HCEC 1CT (cell line): ENCODE measurements around the gene EHD4.

Experiments
- DNase-seq: peaks from one replicate; pipeline ENCODE4 v3.0.0-alpha.2; 2017

EHD4 gene

DNA sequence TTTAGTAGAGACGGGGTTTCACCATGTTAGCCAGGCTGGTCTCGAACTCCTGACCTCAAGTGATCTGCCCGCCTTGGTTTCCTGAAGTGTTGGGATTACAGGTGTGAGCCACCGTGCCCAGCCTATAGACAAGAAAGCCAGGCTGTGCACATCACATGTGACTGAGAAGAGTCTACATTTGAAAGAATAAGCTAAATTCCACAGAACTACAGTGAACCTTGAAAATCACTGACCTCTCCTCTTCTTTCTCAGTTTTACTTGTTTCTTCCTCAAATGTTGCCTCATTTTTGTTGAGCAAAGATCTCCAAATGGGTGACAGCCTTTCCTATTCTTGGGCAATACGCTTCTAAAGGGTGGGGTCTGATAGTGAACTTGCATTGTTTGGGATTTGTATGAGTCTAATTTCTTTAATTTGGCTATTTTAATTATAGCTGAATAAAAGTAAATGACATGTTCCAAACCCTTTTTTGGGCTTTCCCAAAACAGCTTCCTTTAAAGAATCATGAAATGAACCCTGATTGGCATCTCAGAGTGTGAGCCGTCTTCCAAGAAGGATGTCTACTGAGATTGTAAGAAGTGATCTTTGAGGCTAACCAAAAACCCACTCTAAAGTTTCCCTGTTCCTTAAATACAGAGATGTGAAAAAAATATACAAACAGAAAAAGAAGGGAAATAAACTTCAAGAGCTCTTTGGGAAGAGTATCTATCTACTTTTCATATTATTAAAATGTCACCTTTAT lies 56.9 kb downstream of the EHD4 start:
- no peak for DNase-seq

DNA sequence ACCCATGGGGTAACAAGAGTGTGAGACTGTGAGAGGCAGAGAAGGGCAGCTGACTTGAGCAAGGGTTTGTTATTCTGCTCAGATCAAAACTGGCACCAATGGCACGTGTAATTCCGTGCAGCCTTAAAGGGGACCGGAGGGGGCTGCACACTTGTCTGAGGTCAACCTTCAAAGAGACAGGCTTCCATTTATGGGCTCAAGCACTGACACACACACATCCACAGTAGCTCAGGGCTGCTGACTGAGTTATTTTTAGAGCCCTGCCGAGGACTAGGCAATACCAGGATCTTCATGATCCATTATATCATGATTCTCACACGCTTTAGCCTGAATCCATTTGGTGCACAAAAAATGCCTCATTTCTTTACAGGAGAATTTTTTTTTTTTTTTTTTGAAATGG lies 57.9 kb downstream of the EHD4 start:
- DNase-seq, result no peak

DNA sequence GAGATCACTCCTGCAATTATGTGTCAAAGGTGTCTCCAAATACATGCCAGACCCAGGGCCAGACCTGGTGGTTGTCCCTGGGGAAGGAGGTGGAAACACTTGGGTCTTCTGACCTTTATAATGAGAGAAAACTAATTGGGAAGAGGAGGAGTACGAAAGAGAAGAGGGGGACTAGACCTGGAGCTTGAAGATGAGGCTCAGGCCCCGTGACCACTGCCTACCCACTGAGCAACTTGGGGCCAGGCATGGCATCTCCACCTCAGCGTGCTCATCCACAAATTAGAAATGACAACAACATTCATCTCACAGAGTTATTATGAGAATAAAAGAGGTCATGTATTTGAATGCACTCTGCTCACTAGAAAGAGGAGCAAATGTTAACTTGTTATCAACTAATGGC lies 59.1 kb downstream of the EHD4 start:
- no peak for DNase-seq

DNA sequence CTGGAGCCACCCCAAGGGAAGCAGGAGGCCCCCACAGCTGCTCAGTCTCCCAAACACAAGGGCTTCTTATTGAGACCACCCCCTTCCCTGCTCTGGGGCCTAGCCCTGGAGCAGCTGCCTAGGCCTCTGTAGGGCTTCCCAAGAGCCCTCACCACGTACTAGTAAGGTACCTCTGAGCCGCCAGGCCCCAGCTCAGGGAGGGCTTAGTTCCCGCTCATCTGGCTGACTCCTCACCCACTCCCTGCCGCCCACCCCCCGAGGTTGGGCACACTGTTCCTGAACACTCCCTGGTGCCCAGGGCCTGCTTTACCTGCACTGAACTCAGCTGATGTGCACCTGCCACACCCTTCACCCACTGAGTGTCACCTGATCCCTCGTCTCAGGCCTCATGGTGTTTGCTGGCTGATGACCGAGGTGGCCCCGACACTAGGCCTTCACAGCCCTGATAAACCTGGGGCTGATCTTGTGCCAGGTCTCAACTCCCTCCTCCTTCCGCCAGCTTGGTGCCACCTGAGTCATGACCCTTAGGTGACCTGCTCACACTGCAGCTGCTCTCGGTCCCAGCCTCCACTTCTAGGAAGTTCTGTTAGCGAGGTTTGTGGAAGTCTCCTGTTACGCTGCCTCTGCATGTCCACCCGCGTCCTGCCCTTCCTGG lies 60.5 kb downstream of the EHD4 start:
- DNase-seq, result no peak

DNA sequence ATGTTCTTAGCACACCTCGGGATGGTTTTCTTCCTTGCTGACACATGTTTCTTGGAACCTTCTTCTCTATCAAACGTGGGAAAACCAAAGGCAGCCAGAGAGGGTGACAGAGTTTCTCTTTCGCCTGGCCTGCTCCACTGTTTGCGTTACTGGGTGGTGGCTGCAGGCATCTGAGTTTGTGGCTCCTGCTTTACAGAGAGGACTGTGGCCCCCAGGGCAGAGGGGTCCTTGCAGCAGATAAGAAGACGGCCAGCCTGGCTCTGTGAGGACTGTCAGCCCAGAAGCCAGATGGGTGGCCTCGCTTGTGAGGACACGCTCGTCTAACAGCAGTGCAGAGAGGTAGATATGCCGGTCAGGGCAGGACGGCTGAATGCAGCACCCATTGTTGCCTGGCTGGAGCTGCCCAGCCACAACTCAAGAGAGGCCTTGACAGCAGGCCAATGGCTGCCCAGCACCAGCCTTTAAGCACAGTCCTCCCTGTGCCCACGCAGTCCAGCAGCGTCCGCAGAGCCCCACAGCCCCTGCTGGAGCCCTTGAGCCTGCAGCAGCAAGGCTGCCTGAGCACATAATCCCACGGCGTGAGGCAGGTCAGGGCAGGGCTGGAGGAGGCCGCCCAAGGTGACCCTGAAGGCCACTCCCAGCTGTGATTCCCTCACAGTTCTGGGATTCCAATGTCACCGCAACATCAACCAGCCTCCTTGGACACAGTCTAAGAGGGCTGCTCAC lies 63.5 kb downstream of the EHD4 start:
- DNase-seq, result no peak

DNA sequence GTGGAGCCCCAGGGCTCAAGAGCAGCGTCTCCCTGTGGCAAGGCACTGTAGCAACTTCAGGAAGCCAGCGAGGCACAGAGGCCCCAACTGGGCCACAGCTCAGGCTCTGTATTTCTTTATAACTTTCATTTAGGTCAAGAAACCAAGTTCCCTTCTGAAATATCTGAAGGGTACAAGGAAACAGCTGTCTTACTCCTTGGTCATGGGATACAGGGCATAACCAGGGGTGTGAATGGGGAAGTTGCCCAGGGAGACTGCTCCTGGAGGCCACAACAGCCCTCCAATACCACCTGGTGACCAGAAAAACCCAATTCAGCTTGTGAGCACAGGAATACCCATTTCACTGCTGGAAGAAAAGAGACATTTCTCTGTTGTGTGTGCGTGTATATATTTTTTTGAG lies 65.2 kb downstream of the EHD4 start:
- no peak for DNase-seq

DNA sequence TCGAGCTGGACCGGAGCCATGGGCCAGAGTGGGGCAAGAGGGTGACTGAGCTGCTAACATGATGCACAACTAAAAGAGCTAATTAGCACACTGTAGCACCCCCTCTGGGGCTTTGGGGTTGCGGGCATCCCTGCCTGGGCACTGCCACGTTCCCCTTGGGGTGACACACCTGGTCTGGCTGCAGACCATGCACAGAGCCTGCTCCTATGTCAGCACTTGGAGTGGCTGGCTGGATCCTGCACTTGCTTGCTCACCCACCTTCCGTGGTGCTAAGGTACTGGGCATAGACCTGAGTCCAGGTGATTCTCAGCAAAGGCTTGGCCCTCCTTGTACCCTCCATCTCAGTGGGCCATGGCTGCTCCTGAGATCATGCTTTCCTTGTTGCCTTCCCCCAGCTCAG lies 65.7 kb downstream of the EHD4 start:
- no peak for DNase-seq

DNA sequence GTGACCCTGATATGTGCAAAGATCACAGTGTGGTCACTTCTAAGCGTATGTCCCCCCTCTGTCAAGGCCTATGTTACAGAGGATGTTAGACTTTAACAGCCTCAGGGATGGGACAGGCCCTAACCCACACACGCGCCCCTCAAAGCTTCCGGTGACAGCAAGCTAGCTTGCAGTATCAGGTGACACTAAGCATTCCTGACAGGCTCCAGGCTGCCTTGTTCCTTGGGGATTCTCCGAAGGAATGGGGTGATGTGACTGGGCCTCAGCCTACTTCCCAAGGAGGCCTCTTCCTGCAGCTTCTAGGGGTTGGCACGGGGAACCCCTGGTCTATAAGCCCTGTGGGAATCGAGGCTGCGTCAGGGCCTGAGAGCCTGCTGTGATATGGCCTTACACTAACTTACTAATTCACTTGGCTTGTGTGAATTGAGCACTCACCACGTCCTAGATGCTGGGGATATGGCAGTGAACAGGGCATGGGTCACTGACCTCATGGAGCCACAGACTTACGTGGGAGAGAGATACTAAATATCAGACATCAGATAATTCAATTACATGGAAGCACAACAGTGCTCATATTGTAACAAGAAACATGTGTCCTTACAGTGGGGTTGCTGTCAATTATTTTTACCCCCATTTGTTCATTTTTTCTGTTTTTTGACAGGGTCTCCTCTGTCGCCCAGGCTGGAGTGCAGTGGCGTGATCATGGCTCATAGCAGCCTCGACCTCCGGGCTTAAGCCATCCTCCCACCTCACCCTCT lies 67.1 kb downstream of the EHD4 start:
- DNase-seq, result no peak

DNA sequence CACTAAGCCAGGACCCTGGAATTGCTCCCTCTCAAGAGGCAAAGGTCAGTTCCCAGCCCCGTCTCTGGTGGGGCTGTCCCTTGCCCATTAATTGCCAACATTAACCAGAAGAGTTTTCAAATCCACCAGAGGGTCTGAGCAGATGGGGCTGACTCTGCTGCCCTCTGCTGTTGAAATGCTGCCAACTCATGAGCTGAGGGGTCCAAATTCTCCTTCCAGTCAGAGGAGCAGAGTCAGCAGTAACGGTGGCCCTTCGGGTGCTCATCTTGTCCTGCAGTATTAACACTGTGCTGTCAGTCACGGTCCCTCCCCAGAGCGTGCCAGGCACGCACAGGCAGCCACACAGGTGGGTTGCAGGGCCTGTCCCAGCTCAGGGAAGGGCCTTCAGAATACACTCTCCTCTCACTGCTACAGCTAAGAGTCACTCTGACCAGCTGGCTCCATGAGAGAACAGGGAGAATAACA lies 67.8 kb downstream of the EHD4 start:
- peak; percentile 39 for DNase-seq

DNA sequence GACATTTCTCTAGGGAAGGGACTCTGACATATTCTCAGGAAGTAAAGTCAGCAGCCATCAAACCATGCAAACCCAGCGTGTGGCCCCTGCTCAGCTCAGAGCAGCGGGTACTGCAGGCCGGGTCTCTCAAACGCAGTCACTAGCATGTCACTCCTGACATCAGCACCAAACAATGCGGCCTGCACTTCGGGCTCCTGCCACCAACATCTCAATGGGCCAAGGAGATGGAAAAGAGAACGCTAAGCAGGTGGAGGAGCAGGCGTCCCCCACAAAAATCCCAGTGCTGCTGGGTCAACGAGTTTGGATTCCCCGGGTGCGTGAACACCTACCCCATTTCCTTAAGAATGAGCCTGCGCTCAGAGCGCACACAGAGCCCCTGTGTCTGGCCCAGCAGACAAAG lies 68.6 kb downstream of the EHD4 start:
- no peak for DNase-seq

DNA sequence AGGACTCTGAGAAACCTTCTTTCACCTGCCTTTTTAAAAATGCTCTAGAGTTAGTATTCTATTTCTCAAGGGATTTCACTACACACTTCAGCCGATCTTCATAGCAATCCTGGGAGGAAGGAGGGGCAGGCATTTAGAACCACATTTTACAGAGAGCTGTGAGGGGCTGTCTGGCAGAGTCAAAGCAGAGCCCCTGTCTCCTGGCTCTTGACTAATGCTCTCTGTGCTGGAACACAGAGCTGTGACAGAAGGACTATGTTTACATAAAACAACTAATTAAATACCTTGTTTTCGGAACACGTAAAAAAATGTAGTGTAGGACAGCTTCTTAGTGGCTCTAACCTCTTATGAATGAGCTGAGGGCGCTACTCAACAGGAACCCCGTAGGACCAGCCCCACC lies 70.9 kb downstream of the EHD4 start:
- no peak for DNase-seq

DNA sequence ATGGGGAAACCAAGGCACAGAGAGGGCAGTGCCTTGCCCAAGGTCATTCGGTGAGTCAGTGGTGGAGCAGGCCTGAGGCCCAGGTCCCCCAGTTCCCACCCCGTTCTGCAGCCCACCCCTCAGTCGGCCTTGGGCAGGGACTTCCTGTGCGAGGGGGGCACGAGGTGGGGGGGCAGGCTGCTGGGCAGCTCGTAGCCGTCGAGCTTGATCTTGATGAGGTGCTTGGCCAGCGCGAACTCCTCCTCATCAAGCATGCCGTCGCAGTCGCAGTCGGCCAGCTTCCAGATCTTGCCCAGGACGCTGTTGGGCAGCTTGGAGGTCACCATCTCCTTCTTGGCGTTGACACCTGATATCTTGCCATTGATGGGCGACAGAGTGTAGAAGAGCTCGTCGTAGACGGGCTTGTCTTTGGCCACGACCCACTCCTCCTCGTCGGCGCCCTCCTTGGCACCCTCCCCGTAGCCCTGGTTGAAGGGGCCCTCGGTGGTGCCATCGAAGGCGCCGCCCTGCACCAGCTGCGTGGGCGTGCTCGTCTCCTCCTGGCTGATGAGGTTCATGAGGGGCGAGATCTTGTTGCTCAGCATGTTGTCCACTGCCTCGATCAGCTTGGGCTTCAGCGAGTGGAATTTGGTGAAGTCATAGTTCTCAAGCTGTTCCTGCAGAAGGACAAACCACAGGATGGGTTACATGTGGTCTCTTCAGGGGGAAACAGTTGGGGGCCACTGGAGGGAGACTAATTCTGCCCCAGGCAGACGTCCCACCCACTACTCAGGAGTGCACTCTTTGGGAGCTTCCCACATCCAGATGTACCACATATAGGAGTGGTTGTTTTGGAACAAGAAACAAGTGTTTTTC lies 71.6 kb downstream of the EHD4 start:
- DNase-seq, result no peak

DNA sequence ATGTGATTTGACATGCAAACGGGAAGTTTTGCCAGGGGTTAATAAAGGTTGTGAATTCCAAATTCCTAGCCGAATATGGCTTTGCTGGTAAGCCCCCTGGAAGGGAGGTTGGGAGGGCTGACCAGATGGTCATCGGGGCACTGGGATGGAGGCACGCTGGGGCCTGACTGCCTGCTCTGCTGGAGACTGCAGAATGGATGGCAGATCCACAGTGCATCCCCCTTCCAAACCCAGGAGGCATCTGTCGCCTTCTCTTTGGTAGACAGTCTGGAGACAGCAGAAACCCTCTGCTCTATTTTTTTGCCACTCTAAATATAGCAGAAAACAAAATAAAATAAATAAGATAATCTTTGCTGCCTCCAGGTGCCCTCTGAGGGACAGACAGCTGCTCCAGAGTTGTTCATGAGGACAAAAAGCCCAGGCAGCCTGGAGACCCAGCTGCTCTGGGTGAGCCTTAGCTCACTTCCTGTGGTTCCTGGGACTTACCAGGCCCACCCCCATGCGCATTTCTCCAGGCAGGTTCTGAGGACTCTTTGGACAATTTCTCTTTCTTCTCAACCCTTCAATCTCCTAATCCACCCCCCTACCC lies 72.4 kb downstream of the EHD4 start:
- no peak for DNase-seq

DNA sequence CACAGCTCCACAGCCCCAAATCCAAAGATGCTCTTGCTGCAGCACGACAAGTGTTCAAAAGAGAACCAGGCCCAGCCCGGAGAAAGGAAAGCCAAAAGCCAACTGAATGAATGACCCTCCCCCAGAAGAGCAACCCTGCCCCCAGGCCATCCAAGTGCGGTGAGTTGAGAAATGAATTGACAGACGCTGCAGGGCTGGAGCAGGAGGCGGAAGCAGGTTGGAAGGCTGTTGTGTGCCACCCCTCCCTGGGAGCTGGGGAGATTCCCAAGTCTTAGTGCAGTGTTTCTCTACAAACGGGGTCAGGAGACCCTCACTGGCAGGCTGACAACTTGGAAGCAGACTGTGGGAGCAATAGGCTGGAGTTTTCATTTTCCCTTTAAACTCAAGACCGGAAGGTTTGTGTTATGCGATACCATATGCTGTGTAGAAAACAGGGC lies 75.0 kb downstream of the EHD4 start:
- no peak for DNase-seq

DNA sequence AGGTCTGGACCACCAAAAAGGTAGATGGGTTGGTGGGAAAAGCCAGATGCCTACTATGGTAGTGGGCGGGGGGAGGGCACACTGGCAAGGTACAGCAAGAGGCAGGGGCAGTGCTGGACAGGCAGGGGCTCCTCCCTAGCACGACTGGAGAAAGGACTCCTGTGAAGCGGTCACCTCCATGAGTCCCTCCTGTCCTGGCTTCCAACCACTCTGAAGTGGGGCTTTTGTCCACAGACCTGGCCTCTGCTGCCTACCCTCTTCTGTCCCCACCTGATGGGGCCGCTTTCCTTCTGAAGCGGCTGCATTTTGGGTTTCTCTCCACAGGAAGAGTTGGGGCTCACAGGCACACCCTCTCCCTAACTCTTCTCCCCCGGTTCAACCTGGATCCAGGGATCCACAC lies 75.8 kb downstream of the EHD4 start:
- no peak for DNase-seq

DNA sequence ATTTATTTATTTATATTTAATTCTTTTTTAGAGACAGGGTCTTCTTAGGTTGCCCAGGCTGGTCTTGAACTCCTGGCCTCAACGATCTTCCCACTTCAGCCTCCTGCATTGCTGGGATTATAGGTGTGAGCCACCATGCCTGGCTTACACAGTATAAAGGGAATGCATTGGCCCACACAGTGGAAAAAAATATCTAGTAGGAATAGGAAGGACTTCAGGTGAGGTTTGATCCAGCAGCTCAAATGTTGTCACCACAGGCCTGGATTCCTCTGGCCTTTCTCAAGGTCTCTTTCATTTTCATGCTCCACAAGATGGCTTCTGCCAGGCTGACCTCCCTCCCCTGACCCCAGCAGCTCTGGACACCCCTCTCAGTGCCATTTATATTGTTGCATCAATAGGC lies 76.4 kb downstream of the EHD4 start:
- DNase-seq, result no peak

DNA sequence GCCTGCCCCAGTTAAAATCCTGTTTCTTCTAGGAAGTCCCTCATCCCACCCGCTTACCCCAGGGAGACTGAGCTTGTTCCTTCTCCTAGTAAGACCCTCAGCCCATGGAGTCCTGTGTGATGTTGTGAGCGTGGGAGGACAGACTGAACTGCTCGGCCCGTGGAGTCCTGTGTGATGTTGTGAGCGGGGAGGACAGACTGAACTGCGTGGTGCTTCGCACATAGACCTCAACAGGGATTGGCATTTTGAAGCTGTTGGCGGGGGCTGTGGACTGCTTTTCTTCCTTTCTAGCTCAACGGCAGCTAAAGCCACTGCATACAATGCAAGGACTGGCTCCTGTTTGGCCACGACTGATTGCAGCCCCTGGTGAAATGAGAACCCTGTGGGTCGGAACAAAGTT lies 76.9 kb downstream of the EHD4 start:
- no peak for DNase-seq

DNA sequence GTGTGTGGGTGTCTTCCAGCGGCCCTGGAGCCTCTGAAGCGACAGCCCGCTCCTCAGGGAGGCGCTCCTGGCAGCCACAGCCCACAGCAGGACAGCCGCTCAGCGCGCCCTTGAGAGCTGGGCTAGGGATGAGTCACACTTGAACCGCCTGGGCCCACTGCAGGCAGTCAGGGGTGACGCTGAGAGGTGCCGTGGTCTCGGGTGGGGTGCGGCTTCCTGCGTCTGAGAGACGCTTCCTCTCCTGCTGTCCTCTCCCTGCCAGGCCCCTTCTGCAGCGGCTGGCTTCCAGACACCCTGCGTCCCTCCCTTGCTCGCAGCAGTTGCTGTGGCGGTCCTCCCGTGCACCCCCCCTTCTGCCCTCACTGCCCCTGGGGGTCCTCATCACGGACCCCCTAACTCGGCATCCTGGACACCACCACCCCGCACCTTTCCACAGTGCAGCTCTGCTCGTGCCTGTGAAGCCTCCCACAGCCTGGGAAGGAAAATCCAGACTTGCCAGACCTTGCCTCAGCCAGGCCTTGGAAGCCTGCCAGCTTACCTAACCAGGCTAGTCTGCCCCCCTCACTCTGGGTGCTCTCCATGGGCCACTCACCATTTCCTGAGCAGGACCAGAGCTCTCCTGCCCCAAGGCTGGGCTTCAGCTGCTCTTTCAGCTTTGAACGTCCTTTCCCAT lies 77.4 kb downstream of the EHD4 start:
- peak; percentile 39 for DNase-seq

DNA sequence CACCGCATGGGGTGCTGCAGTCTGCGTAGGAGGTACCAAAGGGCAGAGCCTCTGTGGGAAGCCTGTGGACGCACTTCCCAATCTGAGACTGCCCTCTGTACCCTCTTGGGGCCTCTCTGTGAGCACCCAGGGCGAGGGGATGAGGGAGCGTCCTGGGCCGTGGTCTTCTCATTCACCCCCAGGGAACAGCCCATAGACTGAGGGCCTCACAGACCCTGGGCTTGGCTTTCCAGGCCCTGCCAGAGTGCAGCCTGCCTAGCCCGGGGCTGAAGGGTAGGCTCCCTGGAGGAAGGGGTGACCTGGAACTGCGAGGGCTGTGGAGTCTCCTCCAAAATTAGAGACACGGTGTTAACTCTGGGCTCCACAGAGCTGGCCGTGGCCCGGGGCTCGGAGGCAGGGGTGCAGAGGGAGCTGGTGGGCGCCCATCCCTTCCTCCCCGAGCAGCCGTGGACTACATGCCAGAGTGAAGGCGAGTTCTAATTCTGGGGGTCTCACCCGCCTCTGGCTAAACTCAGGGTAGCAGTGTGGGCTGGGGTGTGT lies 78.0 kb downstream of the EHD4 start:
- DNase-seq, result no peak

DNA sequence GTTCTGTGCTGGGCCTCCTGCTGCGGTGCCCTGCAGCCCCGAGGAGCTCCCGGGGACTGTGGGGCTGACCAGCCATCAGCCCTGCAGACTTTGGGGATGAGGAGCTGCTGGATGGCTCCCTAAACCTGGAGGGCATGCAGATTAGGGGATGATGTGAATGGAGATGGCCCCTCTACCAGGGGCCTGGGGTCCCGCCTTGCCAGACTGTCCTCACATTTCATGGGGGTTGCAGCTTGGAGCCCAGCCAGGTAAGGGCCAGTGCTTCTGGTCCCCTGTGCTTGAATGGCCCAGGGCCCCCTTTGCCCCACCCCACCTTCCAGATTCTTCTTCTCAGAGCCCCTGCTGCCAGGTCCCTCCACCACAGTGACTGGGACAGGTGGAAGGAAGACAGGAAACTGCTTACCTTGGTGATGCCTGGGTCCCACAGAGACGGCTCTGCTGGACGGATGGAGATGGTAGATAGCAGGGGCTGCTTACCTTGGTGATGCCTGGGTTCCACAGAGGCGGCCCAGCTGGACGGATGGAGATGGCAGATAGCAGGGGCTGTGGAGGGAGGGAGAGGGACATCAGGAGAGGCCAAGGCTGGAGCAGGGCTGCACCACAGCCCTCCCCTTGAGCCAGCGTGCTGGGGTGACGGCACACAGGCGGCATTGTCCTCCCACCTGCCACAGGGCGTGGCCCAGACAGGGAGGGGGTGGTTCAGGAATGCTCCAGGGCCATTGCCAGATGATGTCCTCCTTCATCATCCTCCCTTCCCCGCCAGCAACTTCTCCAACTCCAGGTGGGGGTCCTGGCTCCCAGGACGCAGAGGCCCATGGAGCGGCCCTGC lies 78.7 kb downstream of the EHD4 start, which contains the start of gene SPTBN5:
SPTBN5 (minus strand) TSS at position 632 of the 829 bp plus-strand sequence; CDS start at position 76, 556 bp downstream.
- no peak for DNase-seq
